Osteoblast (primary cell): ENCODE data around the gene FHIT. TPM values are rescaled to one million over a fixed set of nuclear protein-coding genes. Genes with fewer than 3 reads are reported as not detected.

Experiments used
- DNase-seq: peaks from one replicate; pipeline ENCODE4 v3.0.0; 2011; ENCODE audit warnings: low spot score, mixed read lengths; ENCODE audit not compliant: insufficient read length; ENCODE audit errors: missing footprints
- H2AFZ ChIP-seq: 2 replicates; pipeline ENCODE4 v1.6.0; 2011; ENCODE audit warnings: mild to moderate bottlenecking, low read length
- H3K27ac ChIP-seq: 2 replicates; pipeline ENCODE4 v1.5.1; 2011; ENCODE audit warnings: mild to moderate bottlenecking, low read depth, low read length, moderate library complexity
- H3K27me3 ChIP-seq: 2 replicates; pipeline ENCODE4 v1.6.0; 2012; ENCODE audit warnings: mild to moderate bottlenecking, control low read depth, inconsistent platforms, low read length, moderate library complexity; ENCODE audit not compliant: insufficient read depth
- H3K36me3 ChIP-seq: 2 replicates; pipeline ENCODE4 v1.5.1; 2011; ENCODE audit warnings: mild to moderate bottlenecking, low read length, control low read depth, moderate library complexity; ENCODE audit not compliant: insufficient read depth
- H3K4me1 ChIP-seq: 2 replicates; pipeline ENCODE4 v1.5.1; 2011; ENCODE audit warnings: mild to moderate bottlenecking, low read length, control low read depth, moderate library complexity; ENCODE audit not compliant: insufficient read depth
- H3K4me2 ChIP-seq: 2 replicates; pipeline ENCODE4 v1.6.0; 2011; ENCODE audit warnings: mild to moderate bottlenecking, low read length; ENCODE audit not compliant: insufficient read depth
- H3K4me3 ChIP-seq: fragments of 200-600 bp; sonication (generic); 3 replicates; pipeline ENCODE4 v1.5.1; 2012; ENCODE audit warnings: mild to moderate bottlenecking, low read length, inconsistent platforms; ENCODE audit not compliant: insufficient read depth
- H3K79me2 ChIP-seq: 2 replicates; pipeline ENCODE4 v1.6.0; 2012; ENCODE audit warnings: mild to moderate bottlenecking, low read length, control low read depth, inconsistent platforms; ENCODE audit not compliant: insufficient read depth
- H3K9me3 ChIP-seq: 2 replicates; pipeline ENCODE4 v1.5.1; 2011; ENCODE audit warnings: low read depth, low read length, control low read depth
- H4K20me1 ChIP-seq: 2 replicates; pipeline ENCODE4 v1.6.0; 2012; ENCODE audit warnings: mild to moderate bottlenecking, low read length, control low read depth; ENCODE audit not compliant: insufficient read depth
- total RNA-seq: library from RNA; depleted of rRNA; stranded (reverse); fragments of >200 nt; gene quantifications from 2 replicates; pipeline ENCODE4 v1.2.3, GENCODE V29; 2012
- TF ChIP-seq, protein P1 (sequence below): IDR thresholded peaks from 2 replicates; pipeline ENCODE4 v1.5.1; 2011; ENCODE audit warnings: mild to moderate bottlenecking, low read depth, low read length, moderate library complexity; ENCODE audit errors: extremely low read depth

The FHIT gene
- total RNA-seq, 1 donor = 3.3 TPM

DNA sequence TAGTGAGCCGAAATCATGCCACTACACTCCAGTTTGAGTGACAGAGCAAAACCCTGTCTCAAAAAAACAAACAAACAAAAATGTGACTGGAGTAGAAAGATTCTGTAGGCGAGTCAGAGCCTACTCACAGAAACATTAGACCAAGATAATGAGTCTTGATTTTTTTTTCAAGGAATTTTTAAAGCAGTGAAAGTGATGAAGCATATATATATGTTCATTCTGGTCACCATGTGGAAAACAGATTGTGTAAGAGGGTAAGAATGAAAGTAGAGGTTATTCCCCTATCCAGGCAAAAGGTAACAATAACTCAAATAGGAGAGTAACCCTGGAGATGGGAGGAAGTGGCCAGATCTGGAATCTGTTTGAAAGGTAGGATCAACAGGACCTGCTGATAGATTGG is 26.2 kb upstream of the FHIT start:
- Histone ChIP-seq H4K20me1 (no peaks in the 10 kb centered on the region), H2AFZ (no peak overlapping the region), H3K27me3 (no peaks in the 10 kb centered on the region), H3K4me3 (no peak overlapping the region), H3K36me3 (no peaks in the 10 kb centered on the region), H3K9me3 (no peaks in the 10 kb centered on the region), H3K4me2 (no peak overlapping the region), H3K4me1 (no peaks in the 10 kb centered on the region), H3K27ac (no peak overlapping the region), H3K79me2 (no peaks in the 10 kb centered on the region)
- DNase-seq = no peak
- TF ChIP-seq, protein P1, sequence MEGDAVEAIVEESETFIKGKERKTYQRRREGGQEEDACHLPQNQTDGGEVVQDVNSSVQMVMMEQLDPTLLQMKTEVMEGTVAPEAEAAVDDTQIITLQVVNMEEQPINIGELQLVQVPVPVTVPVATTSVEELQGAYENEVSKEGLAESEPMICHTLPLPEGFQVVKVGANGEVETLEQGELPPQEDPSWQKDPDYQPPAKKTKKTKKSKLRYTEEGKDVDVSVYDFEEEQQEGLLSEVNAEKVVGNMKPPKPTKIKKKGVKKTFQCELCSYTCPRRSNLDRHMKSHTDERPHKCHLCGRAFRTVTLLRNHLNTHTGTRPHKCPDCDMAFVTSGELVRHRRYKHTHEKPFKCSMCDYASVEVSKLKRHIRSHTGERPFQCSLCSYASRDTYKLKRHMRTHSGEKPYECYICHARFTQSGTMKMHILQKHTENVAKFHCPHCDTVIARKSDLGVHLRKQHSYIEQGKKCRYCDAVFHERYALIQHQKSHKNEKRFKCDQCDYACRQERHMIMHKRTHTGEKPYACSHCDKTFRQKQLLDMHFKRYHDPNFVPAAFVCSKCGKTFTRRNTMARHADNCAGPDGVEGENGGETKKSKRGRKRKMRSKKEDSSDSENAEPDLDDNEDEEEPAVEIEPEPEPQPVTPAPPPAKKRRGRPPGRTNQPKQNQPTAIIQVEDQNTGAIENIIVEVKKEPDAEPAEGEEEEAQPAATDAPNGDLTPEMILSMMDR = no peak

DNA sequence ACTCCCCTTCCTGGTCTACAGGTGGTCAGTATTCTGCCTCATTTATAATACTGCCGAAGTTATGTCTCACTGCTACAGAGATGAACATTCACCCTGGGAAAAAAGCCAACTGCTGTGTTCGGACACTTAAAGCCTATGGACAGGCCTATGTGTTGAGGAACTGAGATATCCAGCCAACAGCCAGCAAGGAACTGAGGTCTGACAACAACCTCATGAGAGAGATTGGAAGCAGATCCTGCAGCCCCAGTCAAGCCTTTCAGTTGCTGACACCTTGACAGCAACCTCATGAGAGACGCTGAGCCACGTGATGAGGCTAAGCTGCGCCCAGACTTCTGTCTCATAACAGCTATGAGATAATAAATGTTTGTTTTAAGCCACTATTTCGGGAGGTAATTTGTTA is 18.2 kb upstream of the FHIT start:
- TF ChIP-seq, protein P1 = no peak
- H3K27ac ChIP-seq = no peak overlapping the region
- H3K79me2 ChIP-seq = no peaks in the 10 kb centered on the region
- no peaks in the 10 kb centered on the region for H4K20me1 ChIP-seq
- no peaks in the 10 kb centered on the region for H3K36me3 ChIP-seq
- no peak overlapping the region for H2AFZ ChIP-seq
- no peaks in the 10 kb centered on the region for H3K27me3 ChIP-seq
- no peaks in the 10 kb centered on the region for H3K9me3 ChIP-seq
- no peaks in the 10 kb centered on the region for H3K4me1 ChIP-seq
- H3K4me3 ChIP-seq = no peak overlapping the region
- no peak for DNase-seq
- no peak overlapping the region for H3K4me2 ChIP-seq

DNA sequence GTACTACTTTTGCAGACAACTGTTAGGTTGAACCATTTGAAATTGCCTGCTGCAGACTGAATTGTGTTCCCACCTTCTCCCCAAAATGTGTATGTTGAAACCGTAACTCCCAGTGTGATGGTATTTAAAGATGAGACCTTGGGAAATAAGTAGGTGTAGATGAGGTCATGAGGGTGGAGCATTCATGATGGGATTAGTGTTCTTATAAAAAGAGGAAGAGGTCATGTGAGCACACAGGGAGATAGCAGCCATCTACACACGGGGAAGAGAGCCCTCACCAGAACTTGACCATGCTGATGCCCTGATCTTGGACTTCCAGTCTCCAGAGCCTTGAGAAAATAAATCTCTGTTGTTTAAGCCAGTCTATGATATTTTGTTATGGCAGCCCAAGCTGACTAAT is 17.4 kb upstream of the FHIT start:
- Histone ChIP-seq H3K4me3 (no peak overlapping the region), H3K4me1 (no peaks in the 10 kb centered on the region), H3K27me3 (no peaks in the 10 kb centered on the region), H3K9me3 (no peaks in the 10 kb centered on the region), H3K27ac (no peak overlapping the region), H3K4me2 (no peak overlapping the region), H2AFZ (no peak overlapping the region), H3K36me3 (no peaks in the 10 kb centered on the region), H3K79me2 (no peaks in the 10 kb centered on the region), H4K20me1 (no peaks in the 10 kb centered on the region)
- no peak for DNase-seq
- TF ChIP-seq, protein P1 = no peak

DNA sequence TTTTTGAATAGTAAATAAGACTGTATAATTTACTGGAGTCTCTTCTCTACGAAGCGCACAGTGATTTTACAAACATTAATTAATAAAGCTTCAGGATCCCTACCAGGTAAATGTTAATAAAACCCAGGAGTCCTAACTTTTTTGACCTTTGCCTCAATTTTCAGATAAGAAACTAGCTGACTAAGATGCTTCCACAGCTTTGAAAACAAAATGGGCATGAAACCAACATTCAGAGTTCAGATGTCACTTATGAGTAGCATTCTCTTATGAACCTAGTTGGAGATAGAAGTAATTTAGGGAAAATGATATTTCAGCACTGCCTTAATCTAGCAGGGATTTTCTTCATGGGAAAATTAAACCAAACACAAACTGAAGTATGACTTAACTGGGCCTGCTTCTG is 13.0 kb upstream of the FHIT start:
- Histone ChIP-seq H4K20me1 (no peaks in the 10 kb centered on the region), H3K27ac (no peak overlapping the region), H3K27me3 (no peaks in the 10 kb centered on the region), H3K9me3 (no peaks in the 10 kb centered on the region), H3K79me2 (no peaks in the 10 kb centered on the region), H3K4me3 (no peak overlapping the region), H3K4me1 (no peaks in the 10 kb centered on the region), H3K36me3 (no peaks in the 10 kb centered on the region), H2AFZ (no peak overlapping the region), H3K4me2 (no peak overlapping the region)
- TF ChIP-seq, protein P1 = no peak
- no peak for DNase-seq
